Erythroblast (primary cell): ENCODE measurements around the gene NFU1.

ENCODE experiments used
- GATA1 ChIP-seq: IDR thresholded peaks from 2 replicates; pipeline ENCODE4 v1.6.1; 2011; ENCODE audit warnings: low read depth, mild to moderate bottlenecking, control low read depth, low read length, moderate library complexity
- POLR2A ChIP-seq: IDR thresholded peaks from 2 replicates; pipeline ENCODE4 v1.6.1; 2011; ENCODE audit warnings: mild to moderate bottlenecking, low read length

DNA sequence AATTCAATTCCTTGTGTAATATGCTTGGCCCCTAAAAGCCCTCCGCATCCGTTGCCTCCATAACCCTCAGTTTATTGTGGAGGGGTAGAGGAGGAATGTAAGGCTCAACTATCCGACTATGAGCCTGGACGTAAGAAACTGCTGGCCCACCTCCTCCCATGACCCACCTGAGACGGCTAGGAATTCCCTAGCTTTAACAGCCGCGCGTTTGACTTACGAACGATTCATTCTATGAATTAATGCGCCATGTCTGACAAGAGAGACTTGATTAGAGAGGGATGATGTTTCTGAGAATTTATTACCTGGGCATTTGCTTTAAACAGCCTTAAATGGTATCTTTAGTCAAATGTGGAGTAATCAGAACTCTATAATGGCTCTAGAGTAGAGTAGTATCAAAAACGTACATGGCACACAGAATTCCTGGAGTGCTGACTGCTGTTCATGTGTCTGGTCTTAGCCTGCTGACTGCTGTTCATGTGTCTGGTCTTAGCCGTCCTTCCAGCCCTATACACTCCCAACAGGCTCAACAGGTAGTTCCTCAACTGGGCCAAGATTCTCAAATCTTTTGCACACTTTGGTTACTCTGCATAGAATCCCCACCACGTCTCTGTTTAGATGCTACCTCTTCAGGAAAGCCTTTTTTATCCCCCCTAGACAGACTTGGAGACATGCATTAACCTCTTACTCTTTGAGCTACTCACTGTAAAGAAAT is 49.3 kb downstream of the NFU1 start:
- no peak for TF ChIP-seq GATA1
- no peak for TF ChIP-seq POLR2A
